ENCODE results near the gene OR52I1. TPM values are rescaled to one million over a fixed set of nuclear protein-coding genes. Genes with fewer than 3 reads are reported as not detected.

The OR52I1 gene
- total RNA-seq, 1 donor from 2014 or later = not detected

DNA sequence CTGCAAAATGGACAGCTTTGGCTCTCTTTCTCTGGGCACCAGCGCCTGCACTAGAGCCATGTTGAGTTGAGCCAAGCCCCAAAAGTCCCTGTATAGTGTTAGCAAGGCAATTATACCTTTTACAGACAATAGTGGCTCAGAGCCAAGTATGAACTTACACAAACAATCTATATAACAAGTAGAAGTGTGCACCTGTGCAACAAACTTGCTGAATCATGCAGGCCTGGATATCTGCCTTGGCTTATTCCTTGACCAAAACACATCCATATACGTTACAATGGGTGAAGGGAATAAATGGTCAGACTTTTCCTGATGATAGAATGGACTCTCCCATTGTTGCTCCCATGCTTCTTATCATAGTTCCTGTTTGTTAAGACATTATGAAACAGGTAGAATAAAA is 16.1 kb upstream of the OR52I1 start:
- Mint-ChIP-seq H3K27me3 (ENCODE audit: low read depth) (peaks cover 16% of the 10 kb centered on the region), H3K4me3 (no peak overlapping the region), H3K4me1 (no peaks in the 10 kb centered on the region), H3K27ac (ENCODE audit: unreplicated experiment) (no peak overlapping the region), H3K36me3 (ENCODE audit: low read depth) (no peaks in the 10 kb centered on the region), H3K9me3 (peaks cover 3% of the 10 kb centered on the region)
- TF ChIP-seq, protein P1, sequence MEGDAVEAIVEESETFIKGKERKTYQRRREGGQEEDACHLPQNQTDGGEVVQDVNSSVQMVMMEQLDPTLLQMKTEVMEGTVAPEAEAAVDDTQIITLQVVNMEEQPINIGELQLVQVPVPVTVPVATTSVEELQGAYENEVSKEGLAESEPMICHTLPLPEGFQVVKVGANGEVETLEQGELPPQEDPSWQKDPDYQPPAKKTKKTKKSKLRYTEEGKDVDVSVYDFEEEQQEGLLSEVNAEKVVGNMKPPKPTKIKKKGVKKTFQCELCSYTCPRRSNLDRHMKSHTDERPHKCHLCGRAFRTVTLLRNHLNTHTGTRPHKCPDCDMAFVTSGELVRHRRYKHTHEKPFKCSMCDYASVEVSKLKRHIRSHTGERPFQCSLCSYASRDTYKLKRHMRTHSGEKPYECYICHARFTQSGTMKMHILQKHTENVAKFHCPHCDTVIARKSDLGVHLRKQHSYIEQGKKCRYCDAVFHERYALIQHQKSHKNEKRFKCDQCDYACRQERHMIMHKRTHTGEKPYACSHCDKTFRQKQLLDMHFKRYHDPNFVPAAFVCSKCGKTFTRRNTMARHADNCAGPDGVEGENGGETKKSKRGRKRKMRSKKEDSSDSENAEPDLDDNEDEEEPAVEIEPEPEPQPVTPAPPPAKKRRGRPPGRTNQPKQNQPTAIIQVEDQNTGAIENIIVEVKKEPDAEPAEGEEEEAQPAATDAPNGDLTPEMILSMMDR (conservative IDR thresholded peaks at IDR 0.05) = no peak
- DNase-seq (ENCODE audit: low read depth, low spot score) = no peak

DNA sequence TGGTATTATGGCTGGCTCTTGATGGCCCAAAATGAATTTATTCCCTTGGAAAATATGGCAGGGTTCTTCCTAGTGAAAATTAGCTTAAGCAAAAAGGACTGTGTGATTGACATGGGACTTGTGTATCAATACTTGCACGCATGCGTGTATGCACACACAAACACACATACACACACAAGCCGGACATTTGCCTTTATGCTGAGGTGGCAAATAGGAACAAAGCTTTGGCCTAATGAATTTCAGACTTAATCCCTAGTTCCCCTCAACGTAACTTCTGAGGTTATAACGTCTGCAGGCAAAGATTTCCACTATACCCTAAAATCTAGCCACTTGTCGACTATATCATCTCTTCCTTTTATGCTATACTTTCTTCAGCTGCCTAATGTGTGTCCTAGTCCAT is 15.2 kb upstream of the OR52I1 start:
- Mint-ChIP-seq H3K4me1 (no peaks in the 10 kb centered on the region), H3K9me3 (peaks cover 3% of the 10 kb centered on the region), H3K27ac (ENCODE audit: unreplicated experiment) (no peak overlapping the region), H3K4me3 (no peak overlapping the region), H3K36me3 (ENCODE audit: low read depth) (no peaks in the 10 kb centered on the region), H3K27me3 (ENCODE audit: low read depth) (peaks cover 21% of the 10 kb centered on the region)
- TF ChIP-seq, protein P1 (conservative IDR thresholded peaks at IDR 0.05) = no peak
- DNase-seq (ENCODE audit: low read depth, low spot score) = no peak

GRCh38 chr11:4580124-4580523 is 13.7 kb upstream of the OR52I1 start:
- Mint-ChIP-seq H3K9me3 (peaks cover 3% of the 10 kb centered on the region), H3K27ac (ENCODE audit: unreplicated experiment) (no peak overlapping the region), H3K27me3 (ENCODE audit: low read depth) (peaks cover 32% of the 10 kb centered on the region), H3K36me3 (ENCODE audit: low read depth) (no peaks in the 10 kb centered on the region), H3K4me1 (no peaks in the 10 kb centered on the region), H3K4me3 (no peak overlapping the region)
- no peak for DNase-seq (ENCODE audit: low read depth, low spot score)
- TF ChIP-seq, protein P1 (conservative IDR thresholded peaks at IDR 0.05) = no peak

DNA sequence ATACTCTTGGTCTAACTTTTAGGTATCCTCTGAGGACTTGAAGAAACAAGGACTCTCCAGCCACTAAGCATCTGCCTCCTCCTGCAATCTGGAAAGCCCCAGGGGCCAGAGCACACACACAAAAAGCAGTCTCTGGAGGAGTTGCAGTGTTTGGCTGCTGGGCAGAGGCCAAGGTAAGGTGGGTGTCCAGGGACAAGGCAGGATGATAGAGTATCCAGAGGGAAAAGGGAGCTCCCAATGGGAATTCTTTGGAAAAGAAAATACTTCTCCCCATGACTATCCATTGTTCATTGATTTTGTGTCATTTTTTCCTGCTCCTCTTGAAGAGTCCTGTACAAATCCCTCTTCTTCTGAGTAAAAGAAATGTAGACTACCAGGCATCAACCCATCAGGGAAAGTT is 12.4 kb upstream of the OR52I1 start, which contains the start of gene OR52I2:
Gene OR52I2, plus strand, starts transcription at position 301 of the 400 bp plus-strand sequence.
- H3K9me3 Mint-ChIP-seq = peaks cover 3% of the 10 kb centered on the region
- TF ChIP-seq, protein P1 (conservative IDR thresholded peaks at IDR 0.05) = no peak
- H3K27me3 Mint-ChIP-seq (ENCODE audit: low read depth) = peaks cover 38% of the 10 kb centered on the region
- H3K4me1 Mint-ChIP-seq = no peaks in the 10 kb centered on the region
- no peak for DNase-seq (ENCODE audit: low read depth, low spot score)
- no peak within 1 kb of the TSS for H3K4me3 Mint-ChIP-seq
- no peaks in the 10 kb centered on the region for H3K36me3 Mint-ChIP-seq (ENCODE audit: low read depth)
- H3K27ac Mint-ChIP-seq (ENCODE audit: unreplicated experiment) = no peak within 1 kb of the TSS

- Mint-ChIP-seq H3K27me3 (ENCODE audit: low read depth) (peaks cover 27% of the 10 kb centered on the region), H3K36me3 (ENCODE audit: low read depth) (no peaks in the 10 kb centered on the region), H3K4me3 (no peak overlapping the region), H3K27ac (ENCODE audit: unreplicated experiment) (no peak overlapping the region), H3K9me3 (no peaks in the 10 kb centered on the region), H3K4me1 (no peaks in the 10 kb centered on the region)
- TF ChIP-seq, protein P1 (conservative IDR thresholded peaks at IDR 0.05) = no peak
- no peak for DNase-seq (ENCODE audit: low read depth, low spot score)
Observed at GRCh38 chr11:4589017-4589416, 4.8 kb upstream of the OR52I1 start.

DNA sequence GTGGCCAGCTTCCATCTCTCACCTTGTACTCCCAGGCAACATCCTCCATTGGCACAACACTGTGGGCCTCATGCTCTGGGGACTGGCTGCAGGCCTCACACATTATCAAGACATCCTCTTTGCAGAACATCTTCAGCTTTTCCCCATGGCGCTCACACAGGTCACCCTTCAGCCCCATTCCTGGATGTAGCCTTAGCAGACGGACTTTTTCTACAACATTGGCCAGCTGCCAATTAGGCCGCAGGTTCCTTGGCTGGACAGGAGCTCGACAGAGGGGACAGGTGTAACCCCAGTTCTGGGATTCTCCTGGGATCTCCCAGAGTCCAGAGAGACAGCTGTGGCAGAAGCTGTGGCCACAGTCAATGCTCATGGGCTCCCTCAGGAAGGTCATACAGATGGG is 11.2 kb downstream of the OR52I1 start:
- no peaks in the 10 kb centered on the region for H3K9me3 Mint-ChIP-seq
- no peak overlapping the region for H3K27ac Mint-ChIP-seq (ENCODE audit: unreplicated experiment)
- H3K4me3 Mint-ChIP-seq = no peak overlapping the region
- DNase-seq (ENCODE audit: low read depth, low spot score) = no peak
- peaks cover 9% of the 10 kb centered on the region for H3K27me3 Mint-ChIP-seq (ENCODE audit: low read depth)
- TF ChIP-seq, protein P1 (conservative IDR thresholded peaks at IDR 0.05) = no peak
- peaks cover 16% of the 10 kb centered on the region for H3K4me1 Mint-ChIP-seq
- no peaks in the 10 kb centered on the region for H3K36me3 Mint-ChIP-seq (ENCODE audit: low read depth)
